Measurements from ENCODE around the gene CPSF6.

GRCh38 chr12:69265205-69265604, 25.8 kb downstream of the CPSF6 start:
- no peak for TF ChIP-seq CTCF (IDR thresholded peaks at IDR 0.05)
- no peak for TF ChIP-seq POLR2A (IDR thresholded peaks at IDR 0.05)
- TF ChIP-seq POLR2AphosphoS5 (IDR thresholded peaks at IDR 0.05) = no peak
- TF ChIP-seq EP300 (IDR thresholded peaks at IDR 0.05) = no peak

Measured in sigmoid colon (tissue), 4 donors.